GM12892 (cell line): ENCODE data around the gene TBPL1.

Experiments used
- POLR2A ChIP-seq: IDR thresholded peaks from 2 replicates; pipeline ENCODE4 v1.6.1; 2011; ENCODE audit warnings: low read depth, low read length, control low read depth
- POLR2AphosphoS5 ChIP-seq: IDR thresholded peaks from 2 replicates; pipeline ENCODE4 v1.6.1; 2011; ENCODE audit warnings: low read depth, low read length, control low read depth
- TAF1 ChIP-seq: IDR thresholded peaks from 2 replicates; pipeline ENCODE4 v1.6.1; 2011; ENCODE audit warnings: low read depth, mild to moderate bottlenecking, control low read depth, low read length, borderline replicate concordance

GRCh38 chr6:134002821-134003220, 49.8 kb downstream of the TBPL1 start:
- TF ChIP-seq POLR2AphosphoS5: no peak
- TF ChIP-seq POLR2A: no peak
- TF ChIP-seq TAF1: no peak
